AG09319 (cell line): Measurements from ENCODE around the gene PDLIM4.

Source experiments
- DNase-seq: peaks from one replicate; pipeline ENCODE4 v3.0.0-alpha.2; 2010; ENCODE audit warnings: low read depth; ENCODE audit errors: extremely low read depth
- CTCF ChIP-seq: IDR thresholded peaks from 2 replicates; pipeline ENCODE4 v1.5.1; 2011; ENCODE audit warnings: low read depth, mild to moderate bottlenecking, inconsistent platforms, low read length, moderate library complexity

PDLIM4 gene

GRCh38 chr5:132274050-132274792, 16.7 kb downstream of the PDLIM4 start:
- no peak for TF ChIP-seq CTCF
- no peak for DNase-seq

GRCh38 chr5:132275367-132276220, 18.1 kb downstream of the PDLIM4 start:
- no peak for DNase-seq
- TF ChIP-seq CTCF = no peak

- no peak for DNase-seq
- no peak for TF ChIP-seq CTCF
Measured at GRCh38 chr5:132277256-132277655, 19.8 kb downstream of the PDLIM4 start.

GRCh38 chr5:132277971-132278853, 20.7 kb downstream of the PDLIM4 start:
- no peak for TF ChIP-seq CTCF
- no peak for DNase-seq

- TF ChIP-seq CTCF = no peak
- no peak for DNase-seq
Measured at GRCh38 chr5:132279801-132280200, 22.3 kb downstream of the PDLIM4 start.

- TF ChIP-seq CTCF = no peak
- no peak for DNase-seq
Measured at GRCh38 chr5:132280371-132281240, 23.1 kb downstream of the PDLIM4 start.
